K562 (cell line): ENCODE measurements around the gene ROPN1B. TPM values are rescaled to one million over a fixed set of nuclear protein-coding genes. Genes with fewer than 3 reads are reported as not detected.

ENCODE experiments used
- ATAC-seq: fragments of 200-7000 bp; cut with Tn5 transposase; 3 replicates; pipeline ENCODE4 v1.9.1; 2020; ENCODE audit warnings: moderate library complexity
- BruUV-seq: library from RNA; stranded (reverse); fragments of 400-500 nt; replicated peaks from 2 replicates; lab custom pipeline; 2021; lab: Mats Ljungman, UMichigan
- CTCF ChIA-PET: fragments of 300-600 bp; formaldehyde crosslinking; extraction: SDS; loops from one replicate; lab custom pipeline; 2021; ENCODE audit warnings: low intra/inter-chr PET ratio; lab: Yijun Ruan, JAX
- POLR2A ChIA-PET: fragments of 300-600, 350-650 bp; sonication (Branson Sonifier 250); formaldehyde crosslinking; extraction: SDS; loops from one replicate; lab custom pipeline; 2021; ENCODE audit warnings: antibody characterized with exemption, inconsistent platforms; lab: Yijun Ruan, JAX
- DNase-seq, 4 experiments: peaks; one replicate each; pipeline versions ENCODE4 v3.0.0 to v3.0.0-alpha.2; 2011 to 2018; ENCODE audit warnings: low spot score in 3 of 4, mixed read lengths in 3 of 4; ENCODE audit errors: extremely low read depth in 1 of 4
- FAIRE-seq: peaks from 2 replicates; lab custom pipeline; 2011; peaks lifted over from hg19 to GRCh38; lab: Jason Lieb, UNC
- H2AFZ ChIP-seq: 2 replicates; pipeline ENCODE4 v1.6.0; 2011; ENCODE audit warnings: low read depth, low read length, control low read depth, inconsistent platforms
- H3K27ac ChIP-seq: fragments of 200-600 bp; 3 replicates; pipeline ENCODE4 v1.8.0; 2011; ENCODE audit warnings: low read depth, mild to moderate bottlenecking, control low read depth, inconsistent platforms, low read length, moderate library complexity, mixed read lengths; ENCODE audit errors: extremely low read depth
- H3K27me3 ChIP-seq, 2 experiments: fragments of 300-600 bp in 1 of 2; 2 replicates in 1 of 2; 3 replicates in 1 of 2; pipeline versions ENCODE4 v1.6.0 to v1.8.0; 2011; ENCODE audit warnings: inconsistent platforms in 2 of 2, low read length in 2 of 2, mild to moderate bottlenecking in 1 of 2, mixed read lengths in 1 of 2, moderate library complexity in 1 of 2; ENCODE audit not compliant: control insufficient read depth in 2 of 2, insufficient read depth in 2 of 2
- H3K36me3 ChIP-seq: fragments of 300-600 bp; 3 replicates; pipeline ENCODE4 v1.8.0; 2011; ENCODE audit warnings: mild to moderate bottlenecking, low read length, inconsistent platforms; ENCODE audit not compliant: control insufficient read depth, insufficient read depth
- H3K4me1 ChIP-seq, 2 experiments: fragments of 200-600 bp in 1 of 2; replicated peaks in 1 of 2; 2 replicates in 1 of 2; 3 replicates in 1 of 2; pipeline versions ENCODE4 v1.5.1 to v1.8.0; 2011; ENCODE audit warnings: inconsistent platforms in 2 of 2, low read length in 2 of 2, mild to moderate bottlenecking in 1 of 2, mixed read lengths in 1 of 2, moderate library complexity in 1 of 2; ENCODE audit not compliant: control insufficient read depth in 2 of 2, insufficient read depth in 2 of 2
- H3K4me2 ChIP-seq: 2 replicates; pipeline ENCODE4 v1.6.1; 2011; ENCODE audit warnings: low read length, control low read depth, inconsistent platforms, mixed read lengths; ENCODE audit not compliant: insufficient read depth
- H3K4me3 ChIP-seq: fragments of 200-600 bp; sonication (generic), shearing (Covaris generic); 2 replicates; pipeline ENCODE4 v1.5.1; 2016; ENCODE audit warnings: control low read depth, inconsistent platforms
- H3K79me2 ChIP-seq: fragments of 200-600 bp; 3 replicates; pipeline ENCODE4 v1.8.0; 2011; ENCODE audit warnings: low read length, inconsistent platforms; ENCODE audit not compliant: control insufficient read depth, insufficient read depth
- H3K9ac ChIP-seq, 2 experiments: 2 replicates each; pipeline versions ENCODE4 v1.6.0 to v1.6.1; 2011; ENCODE audit warnings: low read depth in 2 of 2, low read length in 2 of 2, control low read depth in 1 of 2, inconsistent platforms in 1 of 2, mild to moderate bottlenecking in 1 of 2, mixed read lengths in 1 of 2; ENCODE audit not compliant: insufficient read depth in 1 of 2
- H3K9me1 ChIP-seq: one replicate; pipeline ENCODE4 v1.6.0; 2011; ENCODE audit warnings: inconsistent platforms, mild to moderate bottlenecking, low read length, moderate library complexity; ENCODE audit not compliant: control insufficient read depth, insufficient read depth
- H3K9me3 ChIP-seq: replicated peaks from 2 replicates; pipeline ENCODE4 v1.5.1; 2011; ENCODE audit warnings: low read depth, low read length, inconsistent platforms; ENCODE audit not compliant: control insufficient read depth, insufficient read depth
- H4K20me1 ChIP-seq: replicated peaks from 2 replicates; pipeline ENCODE4 v1.6.1; 2011; ENCODE audit warnings: low read length, inconsistent platforms, mixed read lengths; ENCODE audit not compliant: control insufficient read depth, insufficient read depth
- ETV1 ChIP-seq: fragments of 450-650 bp; conservative IDR thresholded peaks from 2 replicates; pipeline ENCODE4 v1.6.1; 2016; ENCODE audit warnings: missing genetic modification characterization, control low read depth, low read depth, missing compliant biosample characterization
- FOXA3 ChIP-seq, 2 experiments: fragments of 450-650 bp in 1 of 2; sonication (generic) in 1 of 2; formaldehyde crosslinking; IDR thresholded peaks in 1 of 2; conservative IDR thresholded peaks in 1 of 2; 2 replicates each; pipeline versions ENCODE4 v1.4.0 to v1.8.0; 2020 to 2022; ENCODE audit warnings: mild to moderate bottlenecking in 2 of 2, missing genetic modification reagents in 1 of 2
- HES1 ChIP-seq: fragments of 450-650 bp; IDR thresholded peaks from 2 replicates; pipeline ENCODE4 v1.6.1; 2016; ENCODE audit warnings: low read depth, mild to moderate bottlenecking, moderate library complexity
- RBM25 ChIP-seq: fragments of 200-400 bp; formaldehyde crosslinking; IDR thresholded peaks from 2 replicates; pipeline ENCODE4 v1.6.1; 2018; ENCODE audit warnings: low read length, low read depth, moderate library complexity; ENCODE audit not compliant: severe bottlenecking
- ZBTB40 ChIP-seq, 2 experiments: fragments of 450-650 bp in 1 of 2; sonication (generic) in 1 of 2; formaldehyde crosslinking in 1 of 2; IDR thresholded peaks; 2 replicates each; pipeline versions ENCODE4 v1.7.1 to v1.9.0; 2016 to 2022; ENCODE audit warnings: inconsistent platforms in 1 of 2, mild to moderate bottlenecking in 1 of 2, missing genetic modification reagents in 1 of 2
- ZNF518B ChIP-seq: fragments of 250-450 bp; sonication (Bioruptor Pico); IDR thresholded peaks from 2 replicates; pipeline ENCODE4 v1.5.0; 2021; ENCODE audit warnings: mild to moderate bottlenecking, moderate library complexity
- WGBS: fragments of 100-300 bp; shearing (Covaris generic); methylation state at CpG from one replicate; pipeline ENCODE4 v1.1.6; 2016; ENCODE audit warnings: low coverage, mixed read lengths; ENCODE audit not compliant: insufficient coverage; ENCODE audit errors: missing lambda C conversion rate; 5-methylcytosine and 5-hydroxymethylcytosine counted together
- in situ Hi-C: fragments of 300-500 bp; cut with MboI; formaldehyde crosslinking; loops from 4 replicates; pipeline ENCODE4 v1.15.0; 2018; ENCODE audit warnings: inconsistent platforms, mixed read lengths
- intact Hi-C: fragments of 100-400 bp; cut with micrococcal nuclease; formaldehyde crosslinking; loops from 2 replicates; pipeline ENCODE4 v1.14.2; 2022
- polyA plus RNA-seq, 8 experiments: library from polyadenylated mRNA; depleted of rRNA in 4 of 8; stranded (reverse) in 5 of 8; unstranded in 3 of 8; fragments of >200 nt; fragmentation: Nextera tagmentation in 2 of 8; fragmentation: Illumina TruSeq in 1 of 8; extraction: Ambion mirVana in 2 of 8; extraction: Trizol in 1 of 8; gene quantifications; 2 replicates each; pipeline versions ENCODE4 v1.2.1 to v1.2.3, GENCODE V29; 2011 to 2014; ENCODE audit warnings: inconsistent platforms in 1 of 8, missing spikeins in 1 of 8
- total RNA-seq, 7 experiments: library from RNA; depleted of rRNA in 6 of 7; stranded (reverse); fragments of >200 nt in 6 of 7; fragmentation: Illumina TruSeq in 2 of 7; extraction: Trizol in 2 of 7; gene quantifications; 2 replicates each; pipeline versions ENCODE4 v1.2.1 to v1.2.3, GENCODE V29; 2011 to 2021; ENCODE audit warnings: low replicate concordance in 1 of 7

ROPN1B gene
- total and polyA plus RNA-seq, 9 of the 15 experiments (the other 6 are each of a cell fraction or from before 2014, with no cell fraction given), result not detected

GRCh38 chr3:125990253-125990970 lies 21.4 kb downstream of the ROPN1B start:
- peak overlapping the region; percentile 67 for H3K4me2 ChIP-seq
- H3K9me3 ChIP-seq, result no peaks in the 10 kb centered on the region
- no peaks in the 10 kb centered on the region; a peak in 1 of 5 replicates for H3K4me1 ChIP-seq
- H3K27me3 ChIP-seq, result no peaks in the 10 kb centered on the region
- H4K20me1 ChIP-seq, result no peaks in the 10 kb centered on the region
- no TSS peak for BruUV-seq
- H3K9ac ChIP-seq, result peak overlapping the region; percentile 55 to 78; a peak in 3 of 4 replicates
- peak overlapping the region; percentile 55 for H3K4me3 ChIP-seq
- POLR2A ChIA-PET, result interaction anchor here (1.1 to 1.3 kb wide), 2 partner anchors 12 to 94 kb away, joined by 3 to 5 read pairs; partner anchors contain the start of gene SLC41A3
- peak; percentile 99 for ATAC-seq
- DNase-seq, result peak; percentile 47 to 73 (median 56)
- no peaks in the 10 kb centered on the region for H3K79me2 ChIP-seq
- FAIRE-seq, result no peak
- in situ Hi-C loops, result no loop called here
- intact Hi-C loops, result no loop called here
- no peaks in the 10 kb centered on the region for H3K9me1 ChIP-seq
- WGBS, result 21% methylated on average over 37 of the region's 52 CpGs
- no peaks in the 10 kb centered on the region for H3K36me3 ChIP-seq
- CTCF ChIA-PET, result no interaction called here
- H2AFZ ChIP-seq, result peak overlapping the region; percentile 88
- peak overlapping the region; percentile 55; the same call in 2 of the 3 replicates for H3K27ac ChIP-seq
- TF ChIP-seq ZNF518B, result no peak
- no peak for TF ChIP-seq FOXA3 (CRISPR knock-in tag; conservative IDR thresholded peaks at IDR 0.05 in 1 of 2, IDR thresholded peaks at IDR 0.05 in 1 of 2)
- no peak for TF ChIP-seq HES1
- no peak for TF ChIP-seq ETV1 (tag)
- peak; percentile 83 for TF ChIP-seq ZBTB40 (IDR thresholded peaks at IDR 0.05)
- TF ChIP-seq ZBTB40 (CRISPR knock-in tag; IDR thresholded peaks at IDR 0.05), result no peak
- TF ChIP-seq RBM25, result no peak
